Activated T-cell treated with anti-CD3 and anti-CD28 coated beads, Interleukin-2, amount 50 U/mL, for 48 hours (primary cell): ENCODE results near the gene TTC7B.

Experiments
- DNase-seq, 2 experiments: peaks; one replicate each; pipeline ENCODE4 v3.0.0-alpha.2; 2020

TTC7B gene

GRCh38 chr14:90499908-90500664, 316.1 kb downstream of the TTC7B start:
- no peak for DNase-seq

- DNase-seq, result no peak
These were observed 317.1 kb downstream of the TTC7B start for GRCh38 chr14:90499121-90499520.

- DNase-seq, result no peak
These were observed 318.0 kb downstream of the TTC7B start for GRCh38 chr14:90498198-90498597.

- no peak for DNase-seq
These were observed 319.9 kb downstream of the TTC7B start for GRCh38 chr14:90496379-90496778.

- DNase-seq, result peak; percentile 44 to 49
These were observed 320.6 kb downstream of the TTC7B start for GRCh38 chr14:90495357-90496276.

GRCh38 chr14:90491911-90492531, 324.2 kb downstream of the TTC7B start:
- no peak for DNase-seq

GRCh38 chr14:90491221-90491885, 324.9 kb downstream of the TTC7B start:
- DNase-seq, result no peak

GRCh38 chr14:90490720-90491050, 325.5 kb downstream of the TTC7B start:
- DNase-seq, result no peak

GRCh38 chr14:90489916-90490719, 326.1 kb downstream of the TTC7B start:
- no peak for DNase-seq

- DNase-seq, result no peak
These were observed 326.9 kb downstream of the TTC7B start for GRCh38 chr14:90489306-90489705.

GRCh38 chr14:90488256-90488655, 328.0 kb downstream of the TTC7B start:
- DNase-seq, result no peak

- DNase-seq, result no peak
These were observed 328.8 kb downstream of the TTC7B start for GRCh38 chr14:90487462-90487861.

- no peak for DNase-seq
These were observed 329.2 kb downstream of the TTC7B start for GRCh38 chr14:90487031-90487430.

- DNase-seq, result no peak
These were observed 331.9 kb downstream of the TTC7B start for GRCh38 chr14:90484291-90484690.

- DNase-seq, result peak; percentile 26 to 40
These were observed 332.7 kb downstream of the TTC7B start for GRCh38 chr14:90483571-90483974.

GRCh38 chr14:90483117-90483516, 333.1 kb downstream of the TTC7B start:
- DNase-seq, result no peak

- DNase-seq, result no peak
These were observed 340.9 kb downstream of the TTC7B start for GRCh38 chr14:90475298-90475697.
